Neutrophil (primary cell): Measurements from ENCODE around the gene IL17C.
A peak's percentile ranks its signal among the peaks of the same experiment; 100 is the strongest.

ENCODE experiments used
- H3K27ac ChIP-seq: fragments of 200-600 bp; sonication (generic); 2 replicates; pipeline ENCODE4 v1.5.1; 2016; ENCODE audit warnings: mild to moderate bottlenecking, moderate library complexity
- H3K27me3 ChIP-seq: fragments of 200-600 bp; sonication (generic); 2 replicates; pipeline ENCODE4 v1.6.0; 2016; ENCODE audit warnings: mild to moderate bottlenecking
- H3K36me3 ChIP-seq: fragments of 200-600 bp; sonication (generic); 2 replicates; pipeline ENCODE4 v1.5.1; 2017
- H3K4me1 ChIP-seq, 2 experiments: fragments of 200-600 bp in 1 of 2; sonication (generic) in 1 of 2; 1 replicate in 1 of 2; 2 replicates in 1 of 2; pipeline versions ENCODE4 v1.5.1 to v1.6.1; 2013 to 2016; ENCODE audit warnings: low read depth in 1 of 2, low read length in 1 of 2, mild to moderate bottlenecking in 1 of 2, moderate library complexity in 1 of 2; ENCODE audit not compliant: control insufficient read depth in 1 of 2, insufficient read depth in 1 of 2
- H3K4me3 ChIP-seq, 2 experiments: fragments of 200-600 bp in 1 of 2; sonication (generic) in 1 of 2; 1 replicate in 1 of 2; 2 replicates in 1 of 2; pipeline ENCODE4 v1.5.1; 2013 to 2016; ENCODE audit warnings: low read depth in 1 of 2, low read length in 1 of 2, mild to moderate bottlenecking in 1 of 2, moderate library complexity in 1 of 2
- H3K9me3 ChIP-seq: fragments of 200-600 bp; sonication (generic); 2 replicates; pipeline ENCODE4 v1.5.1; 2016
- CTCF ChIP-seq: fragments of 200-600 bp; sonication (generic); IDR thresholded peaks from 2 replicates; pipeline ENCODE4 v1.5.1; 2016; ENCODE audit warnings: antibody characterized with exemption

Gene IL17C

DNA sequence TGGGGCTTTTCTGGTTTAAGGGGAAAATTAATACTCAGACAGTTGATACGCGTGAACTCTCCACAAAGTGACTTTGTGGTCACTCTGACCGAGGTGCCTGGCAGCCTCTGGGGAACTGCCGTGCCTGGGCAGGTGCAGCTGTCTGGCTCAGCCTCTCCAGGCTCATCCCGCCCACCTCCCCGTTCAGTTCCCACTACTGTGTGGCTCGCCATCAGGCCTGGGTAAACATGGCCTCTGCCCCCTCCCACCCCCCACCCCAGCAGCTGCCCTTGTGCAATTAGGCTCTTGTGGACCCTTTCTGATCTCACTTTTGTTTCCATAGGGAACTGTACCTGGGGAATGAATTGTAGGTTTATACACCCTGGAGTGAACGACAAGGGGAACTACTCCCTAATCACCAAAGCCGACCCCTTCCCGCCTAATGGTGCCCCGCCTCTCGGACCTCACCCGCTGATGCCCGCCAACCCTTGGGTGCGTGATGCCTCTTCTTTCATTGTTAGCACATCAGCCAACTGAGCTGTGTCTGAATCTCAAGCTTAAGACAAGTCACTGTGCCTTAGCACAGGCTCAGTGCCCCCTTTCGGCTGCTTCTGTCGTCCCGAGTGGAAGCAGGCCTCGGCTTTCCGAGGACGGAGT lies 40.4 kb upstream of the IL17C start:
- no peak for TF ChIP-seq CTCF
- Histone ChIP-seq H3K4me1 (peaks cover 21 to 26% of the 10 kb centered on the region in 2 experiments), H3K27ac (peak overlapping the region; percentile 77), H3K36me3 (peaks cover 47% of the 10 kb centered on the region), H3K27me3 (no peaks in the 10 kb centered on the region), H3K9me3 (no peaks in the 10 kb centered on the region), H3K4me3 (no peak overlapping the region)

- Histone ChIP-seq H3K4me3 (peak overlapping the region in 1 of 2 experiments; percentile 6), H3K4me1 (peaks cover 21 to 26% of the 10 kb centered on the region in 2 experiments), H3K9me3 (no peaks in the 10 kb centered on the region), H3K36me3 (peaks cover 38% of the 10 kb centered on the region), H3K27me3 (no peaks in the 10 kb centered on the region), H3K27ac (peak overlapping the region; percentile 77)
- no peak for TF ChIP-seq CTCF
Observed at GRCh38 chr16:88599092-88599733, 39.2 kb upstream of the IL17C start.

DNA sequence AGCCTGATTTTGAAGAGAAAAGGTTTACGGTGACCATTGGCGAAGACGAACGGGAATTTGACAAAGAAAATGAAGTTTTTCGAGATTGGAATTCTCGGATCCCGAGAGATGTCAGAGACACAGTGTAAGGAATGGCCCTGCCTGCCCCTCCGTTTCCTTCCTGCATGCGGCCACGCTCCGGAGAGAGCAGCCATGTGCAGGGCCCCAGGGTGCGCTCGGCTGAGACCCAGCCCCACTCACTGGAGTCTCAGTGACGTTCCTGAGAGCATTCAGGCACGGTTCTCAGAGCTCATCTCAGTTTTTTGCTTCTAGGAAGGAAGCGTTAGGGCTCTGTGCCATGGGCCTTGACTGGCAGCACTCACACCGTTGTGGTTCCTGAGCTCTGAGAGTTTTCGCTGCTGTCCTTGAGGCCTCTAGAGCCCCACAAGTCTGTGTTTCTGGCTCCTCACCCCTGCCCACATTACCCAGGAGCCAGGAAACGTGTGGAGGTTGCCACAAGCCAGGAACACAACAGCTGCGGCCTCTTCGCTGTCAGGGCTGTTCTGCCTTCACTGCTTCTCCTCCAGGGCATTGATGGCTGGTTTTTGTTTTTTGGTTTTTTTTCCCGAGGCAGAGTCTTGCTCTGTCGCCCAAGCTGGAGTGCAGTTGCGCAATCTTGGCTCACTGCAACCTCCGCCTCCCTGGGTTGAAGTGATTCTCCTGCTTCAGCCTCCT lies 38.4 kb upstream of the IL17C start:
- H3K9me3 ChIP-seq, result no peaks in the 10 kb centered on the region
- H3K4me3 ChIP-seq, result no peak overlapping the region
- peaks cover 29 to 34% of the 10 kb centered on the region in 2 experiments for H3K4me1 ChIP-seq
- H3K27me3 ChIP-seq, result no peaks in the 10 kb centered on the region
- H3K36me3 ChIP-seq, result peaks cover 38% of the 10 kb centered on the region
- peak overlapping the region; percentile 77 for H3K27ac ChIP-seq
- no peak for TF ChIP-seq CTCF

- H3K4me1 ChIP-seq, result peaks cover 34 to 39% of the 10 kb centered on the region in 2 experiments
- no peaks in the 10 kb centered on the region for H3K9me3 ChIP-seq
- H3K27ac ChIP-seq, result peak overlapping the region; percentile 77
- H3K36me3 ChIP-seq, result peaks cover 38% of the 10 kb centered on the region
- H3K4me3 ChIP-seq, result no peak overlapping the region
- no peak for TF ChIP-seq CTCF
- H3K27me3 ChIP-seq, result no peaks in the 10 kb centered on the region
Observed at GRCh38 chr16:88600539-88600896, 37.9 kb upstream of the IL17C start.

- Histone ChIP-seq H3K4me3 (no peak overlapping the region), H3K4me1 (peaks cover 43 to 48% of the 10 kb centered on the region in 2 experiments), H3K27me3 (no peaks in the 10 kb centered on the region), H3K36me3 (peaks cover 42% of the 10 kb centered on the region), H3K27ac (peak overlapping the region; percentile 77), H3K9me3 (no peaks in the 10 kb centered on the region)
- TF ChIP-seq CTCF, result no peak
Observed at GRCh38 chr16:88601313-88602036, 36.9 kb upstream of the IL17C start.
